Measurements from ENCODE around the gene FLG. TPM values are rescaled to one million over a fixed set of nuclear protein-coding genes. Genes with fewer than 3 reads are reported as not detected.

The FLG gene
- total and polyA plus RNA-seq, 10 of the 15 experiments (the other 5 are each of a cell fraction or from before 2014, with no cell fraction given) = not detected

- TF ChIP-seq PML (IDR thresholded peaks at IDR 0.05; ENCODE audit: low read length) = no peak
- TF ChIP-seq RELB (IDR thresholded peaks at IDR 0.05; ENCODE audit: low read depth) = no peak
- TF ChIP-seq TBL1XR1 (IDR thresholded peaks at IDR 0.05; ENCODE audit: low read depth, low read length) = no peak
- TF ChIP-seq SMARCA5 (IDR thresholded peaks at IDR 0.05) = no peak
- TF ChIP-seq TCF12 (IDR thresholded peaks at IDR 0.05; ENCODE audit: low read depth, low read length) = no peak
- TF ChIP-seq STAT3 (IDR thresholded peaks at IDR 0.05; ENCODE audit: low read depth, low read length) = no peak
- no peak for TF ChIP-seq HDAC6 (IDR thresholded peaks at IDR 0.05; ENCODE audit: unreplicated experiment)
- TF ChIP-seq KAT2A (conservative IDR thresholded peaks at IDR 0.05; ENCODE audit: control insufficient read depth, low read depth, low read length) = no peak
- no peak for TF ChIP-seq TARDBP (IDR thresholded peaks at IDR 0.05; ENCODE audit: borderline replicate concordance)
- no peak for TF ChIP-seq BCL11A (IDR thresholded peaks at IDR 0.05; ENCODE audit: low read depth, low read length)
Measured at GRCh38 chr1:152343006-152343405, 18.0 kb upstream of the FLG start (continued).

- Histone ChIP-seq H3K4me1 (ENCODE audit: control insufficient read depth, insufficient read depth, low read length) (no peaks in the 10 kb centered on the region), H3K9ac (ENCODE audit: control insufficient read depth, insufficient read depth, low read length) (no peak overlapping the region), H3K27me3 (replicated peaks in 1 of 2; ENCODE audit: control insufficient read depth in 2 of 2, insufficient read depth in 2 of 2, low read length in 1 of 2) (peaks cover 0 to 2% of the 10 kb centered on the region in 2 experiments; a peak in 1 of 4 replicates), H3K27ac (ENCODE audit: control insufficient read depth, insufficient read depth) (no peak overlapping the region), H4K20me1 (ENCODE audit: control insufficient read depth, insufficient read depth) (no peaks in the 10 kb centered on the region), H3K4me3 (no peak overlapping the region), H2AFZ (ENCODE audit: control insufficient read depth, low read depth, low read length) (no peak overlapping the region), H3K79me2 (ENCODE audit: control insufficient read depth, insufficient read depth, low read length) (no peaks in the 10 kb centered on the region), H3K4me2 (ENCODE audit: control insufficient read depth, insufficient read depth) (no peak overlapping the region), H3K9me3 (replicated peaks; ENCODE audit: control insufficient read depth, insufficient read depth, low read length) (no peaks in the 10 kb centered on the region), H3K36me3 (ENCODE audit: control insufficient read depth in 2 of 2, insufficient read depth in 2 of 2, low read length in 1 of 2) (no peaks in the 10 kb centered on the region)
- in situ Hi-C loops (cut with MboI) (no loop called here), intact Hi-C loops (cut with micrococcal nuclease; ENCODE audit: unreplicated experiment) (no loop called here)
- no peak for FAIRE-seq
- ChIA-PET SMC1A (ENCODE audit: uncharacterized antibody, unreplicated experiment) (no interaction called here), POLR2A (no interaction called here), CTCF (no interaction called here), RAD21 (ENCODE audit: unreplicated experiment) (no interaction called here)
- DNase-seq (ENCODE audit: low read depth, low spot score) = no peak
- WGBS (ENCODE audit: insufficient coverage, insufficient replicate concordance, low lambda C conversion rate, missing lambda C conversion rate) = 35% methylated on average over 7 of the region's 7 CpGs
- BruUV-seq (replicated peaks) = no TSS peak
- ATAC-seq = no peak
- no peak for TF ChIP-seq ZNF687 (IDR thresholded peaks at IDR 0.05)
- TF ChIP-seq RBBP5 (conservative IDR thresholded peaks at IDR 0.05) = no peak
- TF ChIP-seq SMARCA5 (IDR thresholded peaks at IDR 0.05) = no peak
- TF ChIP-seq ZNF592 (IDR thresholded peaks at IDR 0.05) = no peak
- TF ChIP-seq SREBF1 (IDR thresholded peaks at IDR 0.05; ENCODE audit: low read length) = no peak
- no peak for TF ChIP-seq CHD2 (IDR thresholded peaks at IDR 0.05; ENCODE audit: borderline replicate concordance, low read depth, low read length)
- TF ChIP-seq CREM (IDR thresholded peaks at IDR 0.05; ENCODE audit: low read depth) = no peak
- no peak for TF ChIP-seq NRF1 (conservative IDR thresholded peaks at IDR 0.05; ENCODE audit: low read depth, low read length)
Measured at GRCh38 chr1:152335399-152335798, 10.4 kb upstream of the FLG start.
